ENCODE measurements around the gene GCG. TPM values are rescaled to one million over a fixed set of nuclear protein-coding genes. Genes with fewer than 3 reads are reported as not detected.

The GCG gene
- total and polyA plus RNA-seq, 10 of the 15 experiments (the other 5 are each of a cell fraction or from before 2014, with no cell fraction given) = not detected

- intact Hi-C loops (cut with micrococcal nuclease; ENCODE audit: unreplicated experiment) (no loop called here), in situ Hi-C loops (cut with MboI) (no loop called here)
- no peak for DNase-seq (ENCODE audit: low read depth, low spot score)
- no peaks in the 10 kb centered on the region; a peak in 2 of 4 replicates for H3K27me3 ChIP-seq (replicated peaks in 1 of 2; ENCODE audit: control insufficient read depth in 2 of 2, insufficient read depth in 2 of 2, low read length in 1 of 2)
- no peaks in the 10 kb centered on the region for H3K79me2 ChIP-seq (ENCODE audit: control insufficient read depth, insufficient read depth, low read length)
- no peak overlapping the region for H3K27ac ChIP-seq (ENCODE audit: control insufficient read depth, insufficient read depth)
- no TSS peak for BruUV-seq (replicated peaks)
- no peak overlapping the region for H3K4me2 ChIP-seq (ENCODE audit: control insufficient read depth, insufficient read depth)
- H3K9ac ChIP-seq (ENCODE audit: control insufficient read depth, insufficient read depth, low read length) = no peak overlapping the region
- RAD21 ChIA-PET (ENCODE audit: unreplicated experiment) = no interaction called here
- CTCF ChIA-PET = no interaction called here
- WGBS (ENCODE audit: insufficient coverage, insufficient replicate concordance, low lambda C conversion rate, missing lambda C conversion rate) = 25% methylated on average over 3 of the region's 3 CpGs
- no peak for ATAC-seq
- no peak for TF ChIP-seq SPI1 (IDR thresholded peaks at IDR 0.05; ENCODE audit: borderline replicate concordance, insufficient read depth, low read depth, low read length)
- no peak for TF ChIP-seq CREB1 (IDR thresholded peaks at IDR 0.05; ENCODE audit: low read depth)
- no peak for TF ChIP-seq MLLT1 (IDR thresholded peaks at IDR 0.05)
- no peak for TF ChIP-seq ZZZ3 (IDR thresholded peaks at IDR 0.05; ENCODE audit: control insufficient read depth, insufficient read length, low read depth)
- no peak for TF ChIP-seq LARP7 (IDR thresholded peaks at IDR 0.05)
- no peak for TF ChIP-seq YBX1 (IDR thresholded peaks at IDR 0.05)
- no peak for TF ChIP-seq SUPT20H (IDR thresholded peaks at IDR 0.05; ENCODE audit: borderline replicate concordance, control insufficient read depth, low read depth, low read length)
- no peak for TF ChIP-seq TAF1 (IDR thresholded peaks at IDR 0.05; ENCODE audit: borderline replicate concordance, low read depth, low read length)
- TF ChIP-seq BHLHE40 (IDR thresholded peaks at IDR 0.05; ENCODE audit: borderline replicate concordance in 1 of 2, low read depth in 2 of 2, low read length in 1 of 2) = no peak
- no peak for TF ChIP-seq JUNB (IDR thresholded peaks at IDR 0.05)
- no peak for TF ChIP-seq SUZ12 (IDR thresholded peaks at IDR 0.05; ENCODE audit: unreplicated experiment)
- TF ChIP-seq MEF2B (IDR thresholded peaks at IDR 0.05; ENCODE audit: partially characterized antibody, poor library complexity, severe bottlenecking) = no peak
- TF ChIP-seq STAT3 (IDR thresholded peaks at IDR 0.05; ENCODE audit: low read depth, low read length) = no peak
- H3K4me1 ChIP-seq (ENCODE audit: control insufficient read depth, insufficient read depth, low read length) = no peaks in the 10 kb centered on the region
- H4K20me1 ChIP-seq (ENCODE audit: control insufficient read depth, insufficient read depth) = no peaks in the 10 kb centered on the region
- SMC1A ChIA-PET (ENCODE audit: uncharacterized antibody, unreplicated experiment) = interaction anchor here (0.6 to 1.1 kb wide), 2 partner anchors 29 to 186 kb away, joined by 3 read pairs; no protein-coding TSS in a partner anchor
- POLR2A ChIA-PET = no interaction called here
- no peak overlapping the region for H2AFZ ChIP-seq (ENCODE audit: control insufficient read depth, low read depth, low read length)
- no peak overlapping the region for H3K4me3 ChIP-seq
- no peaks in the 10 kb centered on the region for H3K9me3 ChIP-seq (replicated peaks; ENCODE audit: control insufficient read depth, insufficient read depth, low read length)
- H3K36me3 ChIP-seq (ENCODE audit: control insufficient read depth in 2 of 2, insufficient read depth in 2 of 2, low read length in 1 of 2) = no peaks in the 10 kb centered on the region
- no peak for FAIRE-seq
Measured at GRCh38 chr2:162188451-162188850, 36.4 kb upstream of the GCG start.

Data from GM12878 (cell line).